ENCODE results near the gene IRF4.

DNA sequence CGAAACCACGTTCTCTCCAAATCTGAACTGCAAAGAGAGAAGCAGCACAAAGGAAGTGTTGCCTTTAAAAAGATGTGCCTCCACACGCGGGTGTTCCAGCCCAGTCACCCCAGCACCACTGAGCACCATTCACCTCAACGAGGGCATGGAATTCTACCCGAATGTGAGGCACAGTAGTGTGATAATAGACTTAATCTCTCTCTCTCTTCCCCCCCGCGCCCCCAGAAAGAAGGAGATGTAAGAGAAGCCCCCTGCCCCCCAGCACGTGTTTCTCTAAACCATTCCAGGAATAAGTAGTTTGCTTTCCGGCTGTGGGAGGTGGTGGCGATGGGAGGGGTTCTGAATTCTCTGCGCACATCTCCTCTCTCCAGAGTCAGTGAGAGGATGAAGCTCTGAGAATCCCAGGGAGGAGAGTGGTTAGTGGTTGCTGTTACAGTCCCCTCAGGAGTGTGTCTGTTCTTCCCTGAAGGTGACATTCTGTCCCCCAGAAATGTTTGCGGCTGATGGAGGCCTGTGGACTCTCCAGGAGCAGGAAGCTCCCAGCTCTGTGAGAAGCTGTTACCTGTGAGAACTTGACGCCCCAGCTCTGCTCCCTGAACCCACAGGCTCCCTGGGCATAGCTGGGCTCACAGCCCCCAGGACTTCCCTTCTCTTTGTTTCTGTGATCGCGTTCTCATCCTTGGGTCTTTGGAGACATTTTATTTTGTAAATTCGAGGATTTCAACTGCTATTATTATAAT, 23.5 kb upstream of the IRF4 start:
- TF ChIP-seq, protein P1, sequence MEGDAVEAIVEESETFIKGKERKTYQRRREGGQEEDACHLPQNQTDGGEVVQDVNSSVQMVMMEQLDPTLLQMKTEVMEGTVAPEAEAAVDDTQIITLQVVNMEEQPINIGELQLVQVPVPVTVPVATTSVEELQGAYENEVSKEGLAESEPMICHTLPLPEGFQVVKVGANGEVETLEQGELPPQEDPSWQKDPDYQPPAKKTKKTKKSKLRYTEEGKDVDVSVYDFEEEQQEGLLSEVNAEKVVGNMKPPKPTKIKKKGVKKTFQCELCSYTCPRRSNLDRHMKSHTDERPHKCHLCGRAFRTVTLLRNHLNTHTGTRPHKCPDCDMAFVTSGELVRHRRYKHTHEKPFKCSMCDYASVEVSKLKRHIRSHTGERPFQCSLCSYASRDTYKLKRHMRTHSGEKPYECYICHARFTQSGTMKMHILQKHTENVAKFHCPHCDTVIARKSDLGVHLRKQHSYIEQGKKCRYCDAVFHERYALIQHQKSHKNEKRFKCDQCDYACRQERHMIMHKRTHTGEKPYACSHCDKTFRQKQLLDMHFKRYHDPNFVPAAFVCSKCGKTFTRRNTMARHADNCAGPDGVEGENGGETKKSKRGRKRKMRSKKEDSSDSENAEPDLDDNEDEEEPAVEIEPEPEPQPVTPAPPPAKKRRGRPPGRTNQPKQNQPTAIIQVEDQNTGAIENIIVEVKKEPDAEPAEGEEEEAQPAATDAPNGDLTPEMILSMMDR (IDR thresholded peaks at IDR 0.05; ENCODE audit: low read length), result no peak
- TF ChIP-seq EZH2 (optimal IDR thresholded peaks at IDR 0.05; ENCODE audit: low read depth, low read length) (no peak), EZH2phosphoT487 (IDR thresholded peaks at IDR 0.05; ENCODE audit: low read length) (no peak)

Measured in MM.1S (cell line).